Neural cell (in vitro differentiated cells): ENCODE results near the gene KRT32. TPM values are rescaled to one million over a fixed set of nuclear protein-coding genes. Genes with fewer than 3 reads are reported as not detected.

Experiments used
- H2AFZ ChIP-seq: fragments of 200-600, 300-800 bp; sonication (generic), shearing (Covaris generic); 2 replicates; pipeline ENCODE4 v1.6.0; 2014; ENCODE audit warnings: low read depth, mild to moderate bottlenecking, antibody characterized with exemption, low read length, moderate library complexity
- H3F3A ChIP-seq: fragments of 200-600 bp; shearing (Covaris generic); 2 replicates; pipeline ENCODE4 v1.6.1; 2016; ENCODE audit warnings: mild to moderate bottlenecking, moderate library complexity, mixed read lengths, antibody characterized with exemption, low read length; ENCODE audit not compliant: insufficient read depth, poor library complexity, severe bottlenecking
- H3K27ac ChIP-seq: fragments of 200-600, 300-800 bp; sonication (generic), shearing (Covaris generic); 2 replicates; pipeline ENCODE4 v1.5.1; 2014; ENCODE audit warnings: mild to moderate bottlenecking, low read length, moderate library complexity
- H3K27me3 ChIP-seq: fragments of 300-800, 200-600 bp; sonication (generic), shearing (Covaris generic); 2 replicates; pipeline ENCODE4 v1.6.0; 2014; ENCODE audit warnings: mild to moderate bottlenecking, low read depth, low read length, moderate library complexity; ENCODE audit not compliant: insufficient read depth
- H3K36me3 ChIP-seq: fragments of 300-800, 200-600 bp; sonication (generic), shearing (Covaris generic); 2 replicates; pipeline ENCODE4 v1.5.1; 2014; ENCODE audit warnings: mild to moderate bottlenecking, antibody characterized with exemption, low read length, moderate library complexity; ENCODE audit not compliant: insufficient read depth
- H3K4me2 ChIP-seq: fragments of 300-800, 200-600 bp; sonication (generic), shearing (Covaris generic); 2 replicates; pipeline ENCODE4 v1.6.0; 2014; ENCODE audit warnings: mild to moderate bottlenecking, low read length
- H3K4me3 ChIP-seq: fragments of 300-800, 200-600 bp; sonication (generic), shearing (Covaris generic); 2 replicates; pipeline ENCODE4 v1.5.1; 2014; ENCODE audit warnings: mild to moderate bottlenecking, low read length, moderate library complexity
- H3K79me2 ChIP-seq: fragments of 200-600 bp; shearing (Covaris generic); replicated peaks from 2 replicates; pipeline ENCODE4 v1.6.0; 2014; ENCODE audit warnings: mild to moderate bottlenecking, low read length, moderate library complexity; ENCODE audit not compliant: insufficient read depth
- H3K9ac ChIP-seq: fragments of 300-800, 200-600 bp; sonication (generic), shearing (Covaris generic); 2 replicates; pipeline ENCODE4 v1.6.1; 2016; ENCODE audit warnings: mild to moderate bottlenecking, low read length, mixed read lengths
- H3K9me2 ChIP-seq: fragments of 200-600 bp; shearing (Covaris generic); 2 replicates; pipeline ENCODE4 v1.6.1; 2016; ENCODE audit warnings: mild to moderate bottlenecking, low read length, mixed read lengths; ENCODE audit not compliant: insufficient read depth
- H3K9me3 ChIP-seq: fragments of 200-600, 300-800 bp; sonication (generic), shearing (Covaris generic); 2 replicates; pipeline ENCODE4 v1.6.1; 2016; ENCODE audit warnings: mild to moderate bottlenecking, mixed run types, low read length, moderate library complexity, mixed read lengths
- H4K20me1 ChIP-seq: fragments of 200-600 bp; shearing (Covaris generic); 2 replicates; pipeline ENCODE4 v1.6.1; 2016; ENCODE audit warnings: mild to moderate bottlenecking, mixed run types; ENCODE audit not compliant: insufficient read depth
- EP300 ChIP-seq: fragments of 450-650 bp; conservative IDR thresholded peaks from 2 replicates; pipeline ENCODE4 v1.6.1; 2014; ENCODE audit warnings: antibody characterized with exemption, mild to moderate bottlenecking, moderate library complexity; ENCODE audit not compliant: poor library complexity, severe bottlenecking
- EZH2 ChIP-seq: fragments of 200-600, 300-800 bp; shearing (Covaris generic), sonication (generic); IDR thresholded peaks from 2 replicates; pipeline ENCODE4 v1.6.1; 2014; ENCODE audit warnings: antibody characterized with exemption, low read length, borderline replicate concordance, mild to moderate bottlenecking; ENCODE audit not compliant: insufficient read depth, poor library complexity, severe bottlenecking
- MXI1 ChIP-seq: fragments of 450-650 bp; conservative IDR thresholded peaks from 2 replicates; pipeline ENCODE4 v1.6.1; 2014; ENCODE audit warnings: antibody characterized with exemption, mild to moderate bottlenecking; ENCODE audit not compliant: poor library complexity, severe bottlenecking
- POLR2AphosphoS5 ChIP-seq: IDR thresholded peaks from 2 replicates; pipeline ENCODE4 v1.6.1; 2012
- RAD21 ChIP-seq: fragments of 450-650 bp; conservative IDR thresholded peaks from 2 replicates; pipeline ENCODE4 v1.6.1; 2014; ENCODE audit warnings: antibody characterized with exemption, mild to moderate bottlenecking, moderate library complexity
- SMC3 ChIP-seq: fragments of 450-650 bp; conservative IDR thresholded peaks from 2 replicates; pipeline ENCODE4 v1.6.1; 2014; ENCODE audit warnings: antibody characterized with exemption, mild to moderate bottlenecking, moderate library complexity; ENCODE audit not compliant: poor library complexity
- TAF1 ChIP-seq: IDR thresholded peaks from 2 replicates; pipeline ENCODE4 v1.6.1; 2012; ENCODE audit warnings: low read depth
- polyA plus RNA-seq: library from polyadenylated mRNA; depleted of rRNA; stranded (reverse); fragments of >200 nt; gene quantifications from 2 replicates; pipeline ENCODE4 v1.2.3, GENCODE V29; 2014
- TF ChIP-seq, protein P1 (sequence below): IDR thresholded peaks from 2 replicates; pipeline ENCODE4 v1.6.1; 2012; ENCODE audit warnings: borderline replicate concordance
- TF ChIP-seq, protein P2 (sequence below): fragments of 450-650 bp; IDR thresholded peaks from 2 replicates; pipeline ENCODE4 v1.5.1; 2014; ENCODE audit warnings: antibody characterized with exemption, mild to moderate bottlenecking, moderate library complexity; ENCODE audit not compliant: poor library complexity, severe bottlenecking

Gene KRT32
- polyA plus RNA-seq, 1 donor from 2014 or later, result not detected

DNA sequence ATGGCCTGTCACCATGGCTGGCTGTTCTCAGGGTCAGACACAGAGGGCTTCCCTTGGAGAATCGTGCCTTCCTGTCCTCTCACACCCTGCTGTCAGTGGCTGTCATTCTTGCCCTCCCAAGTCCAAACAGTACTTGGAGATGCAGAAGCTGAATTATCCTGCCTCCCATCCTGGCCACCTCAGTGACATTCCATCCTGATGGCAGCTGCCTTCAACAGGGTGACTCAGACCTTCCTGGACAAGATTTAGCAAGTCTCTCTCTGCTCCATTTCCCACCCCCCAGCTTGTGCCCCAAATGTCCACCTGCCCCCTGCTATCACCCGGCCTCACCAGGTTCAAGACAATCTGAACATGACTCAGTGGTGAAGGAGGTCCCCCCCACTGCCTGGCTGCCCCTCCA lies 27.3 kb upstream of the KRT32 start:
- no peaks in the 10 kb centered on the region for H4K20me1 ChIP-seq
- H3K27me3 ChIP-seq, result no peaks in the 10 kb centered on the region
- no peaks in the 10 kb centered on the region for H3F3A ChIP-seq
- no peak overlapping the region for H3K4me3 ChIP-seq
- H3K9me3 ChIP-seq, result no peaks in the 10 kb centered on the region
- H3K36me3 ChIP-seq, result no peaks in the 10 kb centered on the region
- H3K4me2 ChIP-seq, result no peak overlapping the region
- no peak overlapping the region for H3K9ac ChIP-seq
- no peaks in the 10 kb centered on the region for H3K9me2 ChIP-seq
- no peak overlapping the region for H2AFZ ChIP-seq
- H3K79me2 ChIP-seq, result no peaks in the 10 kb centered on the region
- TF ChIP-seq RAD21 (no peak), EZH2 (no peak), SMC3 (no peak), EP300 (no peak), POLR2AphosphoS5 (no peak), MXI1 (no peak), TAF1 (no peak)
- TF ChIP-seq, protein P1, sequence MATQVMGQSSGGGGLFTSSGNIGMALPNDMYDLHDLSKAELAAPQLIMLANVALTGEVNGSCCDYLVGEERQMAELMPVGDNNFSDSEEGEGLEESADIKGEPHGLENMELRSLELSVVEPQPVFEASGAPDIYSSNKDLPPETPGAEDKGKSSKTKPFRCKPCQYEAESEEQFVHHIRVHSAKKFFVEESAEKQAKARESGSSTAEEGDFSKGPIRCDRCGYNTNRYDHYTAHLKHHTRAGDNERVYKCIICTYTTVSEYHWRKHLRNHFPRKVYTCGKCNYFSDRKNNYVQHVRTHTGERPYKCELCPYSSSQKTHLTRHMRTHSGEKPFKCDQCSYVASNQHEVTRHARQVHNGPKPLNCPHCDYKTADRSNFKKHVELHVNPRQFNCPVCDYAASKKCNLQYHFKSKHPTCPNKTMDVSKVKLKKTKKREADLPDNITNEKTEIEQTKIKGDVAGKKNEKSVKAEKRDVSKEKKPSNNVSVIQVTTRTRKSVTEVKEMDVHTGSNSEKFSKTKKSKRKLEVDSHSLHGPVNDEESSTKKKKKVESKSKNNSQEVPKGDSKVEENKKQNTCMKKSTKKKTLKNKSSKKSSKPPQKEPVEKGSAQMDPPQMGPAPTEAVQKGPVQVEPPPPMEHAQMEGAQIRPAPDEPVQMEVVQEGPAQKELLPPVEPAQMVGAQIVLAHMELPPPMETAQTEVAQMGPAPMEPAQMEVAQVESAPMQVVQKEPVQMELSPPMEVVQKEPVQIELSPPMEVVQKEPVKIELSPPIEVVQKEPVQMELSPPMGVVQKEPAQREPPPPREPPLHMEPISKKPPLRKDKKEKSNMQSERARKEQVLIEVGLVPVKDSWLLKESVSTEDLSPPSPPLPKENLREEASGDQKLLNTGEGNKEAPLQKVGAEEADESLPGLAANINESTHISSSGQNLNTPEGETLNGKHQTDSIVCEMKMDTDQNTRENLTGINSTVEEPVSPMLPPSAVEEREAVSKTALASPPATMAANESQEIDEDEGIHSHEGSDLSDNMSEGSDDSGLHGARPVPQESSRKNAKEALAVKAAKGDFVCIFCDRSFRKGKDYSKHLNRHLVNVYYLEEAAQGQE, result no peak
- TF ChIP-seq, protein P2, sequence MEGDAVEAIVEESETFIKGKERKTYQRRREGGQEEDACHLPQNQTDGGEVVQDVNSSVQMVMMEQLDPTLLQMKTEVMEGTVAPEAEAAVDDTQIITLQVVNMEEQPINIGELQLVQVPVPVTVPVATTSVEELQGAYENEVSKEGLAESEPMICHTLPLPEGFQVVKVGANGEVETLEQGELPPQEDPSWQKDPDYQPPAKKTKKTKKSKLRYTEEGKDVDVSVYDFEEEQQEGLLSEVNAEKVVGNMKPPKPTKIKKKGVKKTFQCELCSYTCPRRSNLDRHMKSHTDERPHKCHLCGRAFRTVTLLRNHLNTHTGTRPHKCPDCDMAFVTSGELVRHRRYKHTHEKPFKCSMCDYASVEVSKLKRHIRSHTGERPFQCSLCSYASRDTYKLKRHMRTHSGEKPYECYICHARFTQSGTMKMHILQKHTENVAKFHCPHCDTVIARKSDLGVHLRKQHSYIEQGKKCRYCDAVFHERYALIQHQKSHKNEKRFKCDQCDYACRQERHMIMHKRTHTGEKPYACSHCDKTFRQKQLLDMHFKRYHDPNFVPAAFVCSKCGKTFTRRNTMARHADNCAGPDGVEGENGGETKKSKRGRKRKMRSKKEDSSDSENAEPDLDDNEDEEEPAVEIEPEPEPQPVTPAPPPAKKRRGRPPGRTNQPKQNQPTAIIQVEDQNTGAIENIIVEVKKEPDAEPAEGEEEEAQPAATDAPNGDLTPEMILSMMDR, result no peak
- H3K27ac ChIP-seq, result no peak overlapping the region

DNA sequence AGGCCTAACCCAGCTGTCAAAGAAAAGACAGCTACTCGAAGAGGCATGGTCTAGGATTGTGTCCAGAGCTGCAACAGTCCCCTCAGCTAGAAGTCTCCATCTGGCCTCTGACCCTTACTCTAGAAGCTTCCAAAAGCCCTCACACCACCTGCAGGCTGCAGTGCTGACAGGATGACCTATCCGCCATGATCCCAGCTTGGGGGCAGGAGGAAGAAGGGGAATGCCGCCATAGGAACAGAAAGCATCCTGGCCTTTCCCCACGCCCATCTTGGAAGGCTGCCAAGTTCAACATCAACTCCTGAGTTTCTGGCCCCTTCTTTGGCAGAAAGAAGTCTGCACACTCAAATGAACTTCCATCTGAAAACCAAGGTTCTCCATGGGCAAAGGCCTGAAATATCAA lies 25.6 kb upstream of the KRT32 start:
- no peak for TF ChIP-seq EZH2
- no peak for TF ChIP-seq EP300
- TF ChIP-seq, protein P2, result no peak
- no peak for TF ChIP-seq POLR2AphosphoS5
- Histone ChIP-seq H3K27ac (no peak overlapping the region), H4K20me1 (no peaks in the 10 kb centered on the region), H3K36me3 (no peaks in the 10 kb centered on the region), H3K9me2 (no peaks in the 10 kb centered on the region), H3F3A (no peaks in the 10 kb centered on the region), H3K9ac (no peak overlapping the region), H3K9me3 (no peaks in the 10 kb centered on the region), H2AFZ (no peak overlapping the region), H3K4me2 (no peak overlapping the region), H3K27me3 (no peaks in the 10 kb centered on the region), H3K4me3 (no peak overlapping the region), H3K79me2 (no peaks in the 10 kb centered on the region)
